Measurements from ENCODE around the gene FGF6. TPM values are rescaled to one million over a fixed set of nuclear protein-coding genes. Genes with fewer than 3 reads are reported as not detected.

The FGF6 gene
- total and polyA plus RNA-seq, 9 of the 15 experiments (the other 6 are each of a cell fraction or from before 2014, with no cell fraction given) = 0.14 TPM; not detected in 8

DNA sequence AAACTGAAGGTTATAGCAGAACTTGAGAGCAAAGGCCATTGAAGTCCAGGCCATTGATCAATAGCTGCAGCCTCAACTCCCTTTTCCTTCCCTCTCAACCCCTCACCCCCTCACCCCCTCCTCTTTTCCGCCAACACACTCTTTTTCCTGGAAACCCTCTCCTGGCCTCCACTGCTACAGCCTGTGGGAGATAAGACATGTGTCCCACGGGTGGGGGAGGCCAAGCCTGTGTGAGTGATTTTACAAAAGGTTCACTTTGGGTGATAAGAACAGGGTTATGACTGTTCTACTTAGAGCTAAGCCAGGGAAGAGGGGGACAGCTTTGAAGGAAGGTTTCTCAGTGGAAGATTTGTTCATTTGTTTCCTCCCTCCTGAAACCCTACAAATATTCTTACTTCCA is 57.0 kb downstream of the FGF6 start (continued):
- TF ChIP-seq, protein P1, sequence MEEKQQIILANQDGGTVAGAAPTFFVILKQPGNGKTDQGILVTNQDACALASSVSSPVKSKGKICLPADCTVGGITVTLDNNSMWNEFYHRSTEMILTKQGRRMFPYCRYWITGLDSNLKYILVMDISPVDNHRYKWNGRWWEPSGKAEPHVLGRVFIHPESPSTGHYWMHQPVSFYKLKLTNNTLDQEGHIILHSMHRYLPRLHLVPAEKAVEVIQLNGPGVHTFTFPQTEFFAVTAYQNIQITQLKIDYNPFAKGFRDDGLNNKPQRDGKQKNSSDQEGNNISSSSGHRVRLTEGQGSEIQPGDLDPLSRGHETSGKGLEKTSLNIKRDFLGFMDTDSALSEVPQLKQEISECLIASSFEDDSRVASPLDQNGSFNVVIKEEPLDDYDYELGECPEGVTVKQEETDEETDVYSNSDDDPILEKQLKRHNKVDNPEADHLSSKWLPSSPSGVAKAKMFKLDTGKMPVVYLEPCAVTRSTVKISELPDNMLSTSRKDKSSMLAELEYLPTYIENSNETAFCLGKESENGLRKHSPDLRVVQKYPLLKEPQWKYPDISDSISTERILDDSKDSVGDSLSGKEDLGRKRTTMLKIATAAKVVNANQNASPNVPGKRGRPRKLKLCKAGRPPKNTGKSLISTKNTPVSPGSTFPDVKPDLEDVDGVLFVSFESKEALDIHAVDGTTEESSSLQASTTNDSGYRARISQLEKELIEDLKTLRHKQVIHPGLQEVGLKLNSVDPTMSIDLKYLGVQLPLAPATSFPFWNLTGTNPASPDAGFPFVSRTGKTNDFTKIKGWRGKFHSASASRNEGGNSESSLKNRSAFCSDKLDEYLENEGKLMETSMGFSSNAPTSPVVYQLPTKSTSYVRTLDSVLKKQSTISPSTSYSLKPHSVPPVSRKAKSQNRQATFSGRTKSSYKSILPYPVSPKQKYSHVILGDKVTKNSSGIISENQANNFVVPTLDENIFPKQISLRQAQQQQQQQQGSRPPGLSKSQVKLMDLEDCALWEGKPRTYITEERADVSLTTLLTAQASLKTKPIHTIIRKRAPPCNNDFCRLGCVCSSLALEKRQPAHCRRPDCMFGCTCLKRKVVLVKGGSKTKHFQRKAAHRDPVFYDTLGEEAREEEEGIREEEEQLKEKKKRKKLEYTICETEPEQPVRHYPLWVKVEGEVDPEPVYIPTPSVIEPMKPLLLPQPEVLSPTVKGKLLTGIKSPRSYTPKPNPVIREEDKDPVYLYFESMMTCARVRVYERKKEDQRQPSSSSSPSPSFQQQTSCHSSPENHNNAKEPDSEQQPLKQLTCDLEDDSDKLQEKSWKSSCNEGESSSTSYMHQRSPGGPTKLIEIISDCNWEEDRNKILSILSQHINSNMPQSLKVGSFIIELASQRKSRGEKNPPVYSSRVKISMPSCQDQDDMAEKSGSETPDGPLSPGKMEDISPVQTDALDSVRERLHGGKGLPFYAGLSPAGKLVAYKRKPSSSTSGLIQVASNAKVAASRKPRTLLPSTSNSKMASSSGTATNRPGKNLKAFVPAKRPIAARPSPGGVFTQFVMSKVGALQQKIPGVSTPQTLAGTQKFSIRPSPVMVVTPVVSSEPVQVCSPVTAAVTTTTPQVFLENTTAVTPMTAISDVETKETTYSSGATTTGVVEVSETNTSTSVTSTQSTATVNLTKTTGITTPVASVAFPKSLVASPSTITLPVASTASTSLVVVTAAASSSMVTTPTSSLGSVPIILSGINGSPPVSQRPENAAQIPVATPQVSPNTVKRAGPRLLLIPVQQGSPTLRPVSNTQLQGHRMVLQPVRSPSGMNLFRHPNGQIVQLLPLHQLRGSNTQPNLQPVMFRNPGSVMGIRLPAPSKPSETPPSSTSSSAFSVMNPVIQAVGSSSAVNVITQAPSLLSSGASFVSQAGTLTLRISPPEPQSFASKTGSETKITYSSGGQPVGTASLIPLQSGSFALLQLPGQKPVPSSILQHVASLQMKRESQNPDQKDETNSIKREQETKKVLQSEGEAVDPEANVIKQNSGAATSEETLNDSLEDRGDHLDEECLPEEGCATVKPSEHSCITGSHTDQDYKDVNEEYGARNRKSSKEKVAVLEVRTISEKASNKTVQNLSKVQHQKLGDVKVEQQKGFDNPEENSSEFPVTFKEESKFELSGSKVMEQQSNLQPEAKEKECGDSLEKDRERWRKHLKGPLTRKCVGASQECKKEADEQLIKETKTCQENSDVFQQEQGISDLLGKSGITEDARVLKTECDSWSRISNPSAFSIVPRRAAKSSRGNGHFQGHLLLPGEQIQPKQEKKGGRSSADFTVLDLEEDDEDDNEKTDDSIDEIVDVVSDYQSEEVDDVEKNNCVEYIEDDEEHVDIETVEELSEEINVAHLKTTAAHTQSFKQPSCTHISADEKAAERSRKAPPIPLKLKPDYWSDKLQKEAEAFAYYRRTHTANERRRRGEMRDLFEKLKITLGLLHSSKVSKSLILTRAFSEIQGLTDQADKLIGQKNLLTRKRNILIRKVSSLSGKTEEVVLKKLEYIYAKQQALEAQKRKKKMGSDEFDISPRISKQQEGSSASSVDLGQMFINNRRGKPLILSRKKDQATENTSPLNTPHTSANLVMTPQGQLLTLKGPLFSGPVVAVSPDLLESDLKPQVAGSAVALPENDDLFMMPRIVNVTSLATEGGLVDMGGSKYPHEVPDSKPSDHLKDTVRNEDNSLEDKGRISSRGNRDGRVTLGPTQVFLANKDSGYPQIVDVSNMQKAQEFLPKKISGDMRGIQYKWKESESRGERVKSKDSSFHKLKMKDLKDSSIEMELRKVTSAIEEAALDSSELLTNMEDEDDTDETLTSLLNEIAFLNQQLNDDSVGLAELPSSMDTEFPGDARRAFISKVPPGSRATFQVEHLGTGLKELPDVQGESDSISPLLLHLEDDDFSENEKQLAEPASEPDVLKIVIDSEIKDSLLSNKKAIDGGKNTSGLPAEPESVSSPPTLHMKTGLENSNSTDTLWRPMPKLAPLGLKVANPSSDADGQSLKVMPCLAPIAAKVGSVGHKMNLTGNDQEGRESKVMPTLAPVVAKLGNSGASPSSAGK (IDR thresholded peaks at IDR 0.05) = no peak
- TF ChIP-seq ZNF197 (CRISPR knock-in tag; IDR thresholded peaks at IDR 0.05; ENCODE audit: low read depth) (no peak), ZNF175 (CRISPR knock-in tag; IDR thresholded peaks at IDR 0.05; ENCODE audit: low read depth) (peak; percentile 74), EWSR1 (IDR thresholded peaks at IDR 0.05; ENCODE audit: borderline replicate concordance, low read depth, partially characterized antibody) (no peak), SMAD4 (CRISPR knock-in tag; conservative IDR thresholded peaks at IDR 0.05) (peak; percentile 70; the same call in 1 of the 2 replicates), NCOA1 (IDR thresholded peaks at IDR 0.05; ENCODE audit: low read depth) (peak; percentile 41; the same call in 1 of the 2 replicates), MECOM (CRISPR knock-in tag; IDR thresholded peaks at IDR 0.05) (no peak), HDAC1 (IDR thresholded peaks at IDR 0.05) (peak; percentile 60 to 91; a peak in 2 of 4 replicates), NFIC (IDR thresholded peaks at IDR 0.05) (peak; percentile 78), PPARD (CRISPR knock-in tag; IDR thresholded peaks at IDR 0.05) (no peak), ZNF3 (CRISPR knock-in tag; IDR thresholded peaks at IDR 0.05) (no peak)
- TF ChIP-seq, protein P2, sequence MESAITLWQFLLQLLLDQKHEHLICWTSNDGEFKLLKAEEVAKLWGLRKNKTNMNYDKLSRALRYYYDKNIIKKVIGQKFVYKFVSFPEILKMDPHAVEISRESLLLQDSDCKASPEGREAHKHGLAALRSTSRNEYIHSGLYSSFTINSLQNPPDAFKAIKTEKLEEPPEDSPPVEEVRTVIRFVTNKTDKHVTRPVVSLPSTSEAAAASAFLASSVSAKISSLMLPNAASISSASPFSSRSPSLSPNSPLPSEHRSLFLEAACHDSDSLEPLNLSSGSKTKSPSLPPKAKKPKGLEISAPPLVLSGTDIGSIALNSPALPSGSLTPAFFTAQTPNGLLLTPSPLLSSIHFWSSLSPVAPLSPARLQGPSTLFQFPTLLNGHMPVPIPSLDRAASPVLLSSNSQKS (CRISPR knock-in tag; IDR thresholded peaks at IDR 0.05) = no peak
- TF ChIP-seq, protein P3, sequence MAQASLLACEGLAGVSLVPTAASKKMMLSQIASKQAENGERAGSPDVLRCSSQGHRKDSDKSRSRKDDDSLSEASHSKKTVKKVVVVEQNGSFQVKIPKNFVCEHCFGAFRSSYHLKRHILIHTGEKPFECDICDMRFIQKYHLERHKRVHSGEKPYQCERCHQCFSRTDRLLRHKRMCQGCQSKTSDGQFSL (CRISPR knock-in tag; IDR thresholded peaks at IDR 0.05) = no peak
- TF ChIP-seq, protein P3 (tag; IDR thresholded peaks at IDR 0.05) = no peak; a peak in 1 of 4 replicates
- TF ChIP-seq, protein P4, sequence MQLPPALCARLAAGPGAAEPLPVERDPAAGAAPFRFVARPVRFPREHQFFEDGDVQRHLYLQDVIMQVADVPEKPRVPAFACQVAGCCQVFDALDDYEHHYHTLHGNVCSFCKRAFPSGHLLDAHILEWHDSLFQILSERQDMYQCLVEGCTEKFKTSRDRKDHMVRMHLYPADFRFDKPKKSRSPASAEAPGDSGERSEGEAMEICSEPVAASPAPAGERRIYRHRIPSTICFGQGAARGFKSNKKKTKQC (CRISPR knock-in tag; IDR thresholded peaks at IDR 0.05) = no peak
